IPS-18c (cell line): ENCODE measurements around the gene PTCD2.

Experiments used
- H3K4me3 ChIP-seq: 2 replicates; pipeline ENCODE4 v1.7.0; 2013; ENCODE audit warnings: low read depth, mild to moderate bottlenecking, low read length, moderate library complexity; ENCODE audit not compliant: insufficient read depth
- H3K9me3 ChIP-seq: one replicate; pipeline ENCODE4 v1.6.1; 2013; ENCODE audit warnings: mild to moderate bottlenecking, low read length, moderate library complexity; ENCODE audit not compliant: control insufficient read depth, insufficient read depth

The PTCD2 gene

GRCh38 chr5:72319976-72320752 lies at the start of gene PTCD2, which contains the start of gene MRPS27:
TSS of gene PTCD2 (plus strand) at chr5:72320373. CDS start at chr5:72320383, 10 bp downstream.
TSS of gene MRPS27 (minus strand) at chr5:72320240. CDS start at chr5:72320221, 19 bp downstream.
- H3K9me3 ChIP-seq, result peaks cover 2% of the 10 kb centered on the region
- H3K4me3 ChIP-seq, result peak within 1 kb of the TSS; percentile 97

GRCh38 chr5:72271702-72272101 lies 48.5 kb upstream of the PTCD2 start:
- H3K4me3 ChIP-seq, result no peak overlapping the region
- H3K9me3 ChIP-seq, result no peaks in the 10 kb centered on the region

- Histone ChIP-seq H3K4me3 (no peak overlapping the region), H3K9me3 (no peaks in the 10 kb centered on the region)
These were observed 47.8 kb upstream of the PTCD2 start for GRCh38 chr5:72272398-72272797.

- Histone ChIP-seq H3K9me3 (no peaks in the 10 kb centered on the region), H3K4me3 (no peak overlapping the region)
These were observed 46.6 kb upstream of the PTCD2 start for GRCh38 chr5:72273547-72273946.

- H3K9me3 ChIP-seq, result no peaks in the 10 kb centered on the region
These were observed 43.9 kb upstream of the PTCD2 start for GRCh38 chr5:72276219-72276752.

GRCh38 chr5:72280581-72281069 lies 39.5 kb upstream of the PTCD2 start:
- Histone ChIP-seq H3K9me3 (no peaks in the 10 kb centered on the region), H3K4me3 (no peak overlapping the region)

More at GRCh38 chr5:72276219-72276752, 43.9 kb upstream of the PTCD2 start:
- H3K4me3 ChIP-seq, result no peak overlapping the region

- H3K9me3 ChIP-seq, result no peaks in the 10 kb centered on the region
These were observed 38.8 kb upstream of the PTCD2 start for GRCh38 chr5:72281430-72281763.

GRCh38 chr5:72281764-72282499 lies 38.2 kb upstream of the PTCD2 start:
- Histone ChIP-seq H3K4me3 (no peak overlapping the region), H3K9me3 (no peaks in the 10 kb centered on the region)

More at GRCh38 chr5:72281430-72281763, 38.8 kb upstream of the PTCD2 start:
- no peak overlapping the region for H3K4me3 ChIP-seq

GRCh38 chr5:72282878-72283277 lies 37.3 kb upstream of the PTCD2 start:
- H3K4me3 ChIP-seq, result no peak overlapping the region
- H3K9me3 ChIP-seq, result no peaks in the 10 kb centered on the region

- H3K4me3 ChIP-seq, result no peak overlapping the region
These were observed 36.8 kb upstream of the PTCD2 start for GRCh38 chr5:72283358-72283757.

GRCh38 chr5:72284559-72285423 lies 35.4 kb upstream of the PTCD2 start:
- Histone ChIP-seq H3K4me3 (no peak overlapping the region), H3K9me3 (no peaks in the 10 kb centered on the region)

More at GRCh38 chr5:72283358-72283757, 36.8 kb upstream of the PTCD2 start:
- no peaks in the 10 kb centered on the region for H3K9me3 ChIP-seq

- Histone ChIP-seq H3K4me3 (no peak overlapping the region), H3K9me3 (no peaks in the 10 kb centered on the region)
These were observed 34.8 kb upstream of the PTCD2 start for GRCh38 chr5:72285424-72285821.

GRCh38 chr5:72286798-72287197 lies 33.4 kb upstream of the PTCD2 start:
- no peak overlapping the region for H3K4me3 ChIP-seq
- H3K9me3 ChIP-seq, result no peaks in the 10 kb centered on the region

- Histone ChIP-seq H3K9me3 (no peaks in the 10 kb centered on the region), H3K4me3 (no peak overlapping the region)
These were observed 31.2 kb upstream of the PTCD2 start for GRCh38 chr5:72288924-72289323.

GRCh38 chr5:72290356-72291133 lies 29.6 kb upstream of the PTCD2 start:
- Histone ChIP-seq H3K4me3 (no peak overlapping the region), H3K9me3 (no peaks in the 10 kb centered on the region)

- Histone ChIP-seq H3K9me3 (no peaks in the 10 kb centered on the region), H3K4me3 (no peak overlapping the region)
These were observed 28.6 kb upstream of the PTCD2 start for GRCh38 chr5:72291601-72292000.
